CD4-positive, alpha-beta T cell treated with Interleukin-17A for 1 hour (primary cell): ENCODE results near the gene C19orf85.

Experiments used
- DNase-seq: peaks from one replicate; pipeline ENCODE4 v3.0.0-alpha.2; 2020

C19orf85 gene

DNA sequence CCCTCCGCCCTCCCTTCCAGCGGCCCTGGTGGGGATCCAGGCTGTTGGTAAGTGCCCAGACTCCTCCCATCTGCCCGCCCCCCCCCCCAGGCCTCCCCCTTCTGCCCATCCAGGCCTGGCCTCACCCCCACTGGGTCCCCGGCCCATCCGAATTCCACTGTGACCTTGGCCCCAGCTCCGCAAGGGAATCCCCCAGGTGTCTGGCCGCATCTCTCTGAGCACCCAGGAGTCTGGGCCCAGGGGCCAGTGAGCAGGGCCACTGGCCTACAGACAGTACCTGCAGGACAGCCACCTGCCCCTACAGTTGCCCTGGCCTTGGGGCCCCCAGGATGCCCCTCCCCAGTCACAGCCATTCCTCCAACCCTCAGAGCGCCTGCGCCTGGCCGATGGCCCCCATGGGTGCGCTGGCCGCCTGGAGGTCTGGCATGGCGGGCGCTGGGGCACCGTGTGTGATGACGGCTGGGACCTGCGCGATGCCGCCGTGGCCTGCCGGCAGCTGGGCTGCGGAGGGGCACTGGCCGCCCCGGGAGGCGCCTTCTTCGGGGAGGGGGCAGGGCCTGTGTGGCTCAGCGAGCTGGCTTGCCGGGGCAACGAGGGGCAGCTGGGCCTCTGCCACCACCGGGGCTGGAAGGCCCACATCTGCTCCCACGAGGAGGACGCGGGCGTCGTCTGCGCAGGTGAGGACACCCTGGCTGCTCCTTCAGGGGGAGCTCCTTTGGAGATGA, 24.6 kb upstream of the C19orf85 start:
- DNase-seq, result no peak

DNA sequence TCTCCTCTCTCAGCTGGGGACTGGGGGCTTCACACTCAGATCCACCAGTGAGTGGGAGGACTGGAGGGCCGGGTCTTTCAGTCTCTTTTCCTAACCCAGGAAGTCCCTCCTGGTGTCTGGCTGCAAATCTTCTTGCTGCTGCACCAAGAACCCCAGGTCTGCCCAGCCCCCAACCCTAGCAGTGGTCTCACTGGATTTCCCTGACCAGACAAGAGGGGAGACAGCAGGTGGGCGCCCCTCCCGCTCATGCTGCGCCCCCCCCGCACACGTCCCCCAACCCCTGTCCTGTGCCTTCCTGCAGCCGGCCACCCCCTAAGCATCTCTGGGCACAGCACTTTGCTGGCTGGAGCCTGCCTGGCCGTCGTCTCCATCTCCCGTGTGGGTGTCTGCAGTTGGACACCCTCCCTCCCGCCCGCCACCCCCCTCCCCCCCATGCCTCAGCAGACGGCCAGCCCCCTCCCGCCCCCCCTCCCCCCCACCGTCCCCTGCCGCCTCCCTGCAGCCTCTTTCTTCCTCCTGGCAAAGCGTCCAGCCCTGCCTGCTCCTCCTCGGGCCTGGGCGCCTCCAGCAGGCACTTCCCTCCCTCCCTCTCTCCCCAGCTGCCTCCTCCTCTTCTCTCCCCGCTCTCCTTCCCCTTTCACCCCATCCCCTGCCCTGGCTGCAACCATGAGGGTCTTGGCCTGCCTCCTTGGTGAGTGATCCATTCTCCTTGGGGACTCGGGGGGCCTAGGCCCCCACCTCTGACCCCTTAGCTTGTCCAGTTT, 23.6 kb upstream of the C19orf85 start, which contains the start of gene SSC5D:
Gene SSC5D (plus strand): TSS at position 513 of the 764 bp plus-strand sequence. CDS start 154 bp downstream, at position 667.
- DNase-seq, result no peak

DNA sequence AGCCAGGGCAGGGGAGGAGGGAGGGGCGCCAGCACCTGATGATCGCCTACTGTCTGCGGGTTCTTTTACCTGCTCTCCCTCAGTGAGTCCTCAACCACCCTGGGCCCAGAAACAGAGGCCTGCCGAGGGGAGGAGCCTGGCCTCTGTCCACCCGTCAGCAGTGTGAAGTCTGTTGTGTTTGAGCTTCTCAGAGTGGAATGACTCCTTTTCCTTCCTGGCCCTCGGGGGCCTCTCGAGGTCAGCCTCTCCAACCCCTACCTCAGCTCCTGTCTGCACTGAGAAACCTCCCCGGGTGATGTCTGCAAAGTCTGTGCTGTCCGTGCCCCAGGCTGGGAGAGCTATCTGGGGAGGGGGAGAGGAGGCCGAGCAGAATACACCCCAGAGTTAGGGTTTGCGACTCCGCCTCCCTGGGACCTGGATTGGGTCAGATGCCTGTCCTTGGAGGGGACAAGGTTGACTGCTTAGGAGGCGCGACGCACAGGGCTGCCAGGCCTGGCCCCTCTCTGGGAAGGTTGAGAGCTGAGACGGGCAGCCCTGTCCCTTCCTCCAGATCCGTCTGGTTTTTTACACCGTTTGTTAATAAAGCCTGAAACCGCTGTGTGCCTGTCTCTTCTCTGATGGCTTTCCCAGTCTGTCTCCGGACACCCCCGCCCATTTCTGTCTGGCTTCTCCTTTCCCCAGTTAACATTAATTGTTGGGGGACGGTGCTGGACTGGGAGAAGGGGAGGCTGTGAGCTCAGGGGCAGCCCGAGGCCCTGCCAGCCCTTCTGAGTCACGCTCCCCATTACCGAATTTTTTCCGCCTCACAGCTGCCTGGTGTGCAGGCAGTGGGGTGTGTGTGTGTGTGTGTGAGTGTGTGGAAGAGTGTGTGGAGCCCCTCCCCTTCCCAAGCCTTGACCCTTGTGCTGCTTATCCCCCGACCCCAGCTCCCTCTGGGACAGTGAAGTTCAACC, 22.7 kb upstream of the C19orf85 start:
- peak; percentile 17 for DNase-seq

DNA sequence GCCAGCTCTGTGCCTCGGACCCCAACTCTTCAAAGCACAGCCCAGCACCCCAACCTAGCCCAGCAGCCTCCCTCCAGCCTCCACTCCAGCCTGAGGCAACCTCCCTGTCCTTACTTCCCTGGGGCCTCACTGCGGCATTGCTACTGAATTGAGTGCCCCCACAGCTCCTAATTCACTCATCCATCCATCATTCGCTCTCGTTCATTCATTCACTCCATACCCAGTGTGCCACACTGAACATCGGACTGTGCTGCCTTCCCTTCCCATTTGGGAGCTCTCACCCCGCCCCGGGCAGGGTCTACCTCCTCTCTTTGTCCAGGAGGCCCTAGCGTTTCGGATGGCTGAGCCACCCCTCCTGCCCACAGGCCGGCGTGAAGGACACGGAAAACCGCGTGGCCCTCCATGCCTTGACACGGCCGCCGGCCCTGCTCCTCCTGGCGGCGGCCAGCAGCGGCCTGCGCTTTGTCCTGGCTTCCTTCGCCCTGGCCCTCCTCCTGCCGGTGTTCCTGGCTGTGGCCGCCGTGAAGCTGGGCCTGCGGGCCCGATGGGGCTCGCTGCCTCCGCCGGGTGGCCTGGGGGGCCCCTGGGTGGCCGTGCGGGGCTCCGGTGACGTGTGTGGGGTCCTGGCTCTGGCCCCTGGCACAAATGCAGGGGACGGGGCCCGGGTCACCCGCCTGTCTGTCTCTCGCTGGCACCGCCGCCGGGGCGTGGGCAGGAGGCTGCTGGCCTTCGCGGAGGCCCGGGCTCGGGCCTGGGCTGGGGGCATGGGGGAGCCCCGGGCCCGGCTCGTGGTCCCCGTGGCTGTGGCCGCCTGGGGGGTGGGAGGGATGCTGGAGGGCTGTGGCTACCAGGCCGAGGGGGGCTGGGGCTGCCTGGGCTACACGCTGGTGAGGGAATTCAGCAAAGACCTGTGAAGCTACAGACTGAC, 21.8 kb upstream of the C19orf85 start:
- DNase-seq, result no peak

DNA sequence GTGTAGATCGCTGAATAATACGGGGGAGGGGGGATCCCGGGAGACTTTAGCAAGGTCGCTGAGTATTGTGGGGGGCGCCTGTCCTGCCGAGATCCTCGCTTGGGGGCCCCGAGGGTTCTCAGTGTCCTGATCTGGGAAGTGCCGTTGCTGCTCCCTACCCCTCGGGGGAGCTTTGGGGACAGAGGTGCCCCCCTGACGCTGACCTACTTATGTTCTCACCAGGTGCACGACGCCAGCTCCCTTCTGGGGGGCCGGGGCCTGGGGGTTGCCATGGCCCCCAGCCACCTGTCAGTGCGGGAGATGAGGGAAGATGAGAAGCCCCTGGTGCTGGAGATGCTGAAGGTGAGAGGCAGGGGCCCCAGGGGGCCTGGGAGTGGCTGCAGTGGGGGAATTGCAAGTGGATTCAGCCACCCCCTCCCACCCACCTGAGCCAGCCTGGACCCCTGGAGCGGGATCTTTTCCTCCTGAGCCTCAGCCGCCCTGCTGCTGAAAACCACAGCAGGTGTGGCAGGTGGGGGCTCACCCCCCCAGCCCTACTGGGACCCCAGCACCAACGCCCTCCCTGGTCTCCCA, 21.0 kb upstream of the C19orf85 start:
- DNase-seq, result no peak

DNA sequence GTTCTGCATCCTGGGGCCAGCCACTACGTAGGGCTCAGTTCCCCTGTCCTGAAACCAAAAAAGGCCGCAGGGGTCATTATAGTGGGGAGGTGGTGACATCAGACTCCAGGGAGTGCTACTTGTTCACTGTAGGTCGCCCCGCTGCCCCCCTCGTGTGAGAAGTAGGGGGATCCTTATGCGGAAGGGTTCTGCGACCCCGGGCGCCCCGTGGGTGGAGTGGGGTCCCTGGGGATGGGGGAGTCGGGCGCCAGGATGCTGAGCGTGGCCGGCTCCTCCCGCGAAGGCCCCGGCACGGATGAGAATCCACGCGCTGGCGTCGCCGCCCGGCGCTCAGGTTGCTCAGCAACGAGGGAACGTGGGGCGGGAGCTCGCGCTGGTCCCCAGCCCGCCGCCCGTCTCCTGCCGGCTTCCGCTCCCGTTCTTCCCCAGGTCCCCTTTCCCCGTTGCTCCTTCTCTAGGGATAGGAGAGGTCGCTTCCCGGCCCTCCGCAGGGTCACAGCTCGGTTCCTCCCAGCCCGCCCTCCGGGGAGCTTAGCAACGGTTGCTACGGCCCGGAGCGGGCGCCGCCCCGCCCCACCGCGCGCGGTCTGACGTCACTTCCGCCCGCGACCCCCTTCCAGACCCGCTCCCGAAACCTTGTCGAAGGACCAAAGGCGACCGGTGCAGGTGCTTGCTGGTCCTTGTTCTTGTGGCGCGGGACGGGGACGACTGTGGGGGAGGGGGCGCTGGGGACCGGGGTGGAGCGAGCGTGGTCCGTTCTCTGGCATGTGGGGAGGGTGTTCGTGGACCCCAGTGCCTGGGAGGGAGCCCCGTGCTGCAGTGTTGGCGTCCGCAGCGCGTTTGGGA, 20.3 kb upstream of the C19orf85 start, which contains the start of gene NAT14:
Gene NAT14 (plus strand): TSS at position 596 of the 846 bp plus-strand sequence. CDS start 521 bp downstream, outside the sequence.
- DNase-seq, result peak; percentile 75

DNA sequence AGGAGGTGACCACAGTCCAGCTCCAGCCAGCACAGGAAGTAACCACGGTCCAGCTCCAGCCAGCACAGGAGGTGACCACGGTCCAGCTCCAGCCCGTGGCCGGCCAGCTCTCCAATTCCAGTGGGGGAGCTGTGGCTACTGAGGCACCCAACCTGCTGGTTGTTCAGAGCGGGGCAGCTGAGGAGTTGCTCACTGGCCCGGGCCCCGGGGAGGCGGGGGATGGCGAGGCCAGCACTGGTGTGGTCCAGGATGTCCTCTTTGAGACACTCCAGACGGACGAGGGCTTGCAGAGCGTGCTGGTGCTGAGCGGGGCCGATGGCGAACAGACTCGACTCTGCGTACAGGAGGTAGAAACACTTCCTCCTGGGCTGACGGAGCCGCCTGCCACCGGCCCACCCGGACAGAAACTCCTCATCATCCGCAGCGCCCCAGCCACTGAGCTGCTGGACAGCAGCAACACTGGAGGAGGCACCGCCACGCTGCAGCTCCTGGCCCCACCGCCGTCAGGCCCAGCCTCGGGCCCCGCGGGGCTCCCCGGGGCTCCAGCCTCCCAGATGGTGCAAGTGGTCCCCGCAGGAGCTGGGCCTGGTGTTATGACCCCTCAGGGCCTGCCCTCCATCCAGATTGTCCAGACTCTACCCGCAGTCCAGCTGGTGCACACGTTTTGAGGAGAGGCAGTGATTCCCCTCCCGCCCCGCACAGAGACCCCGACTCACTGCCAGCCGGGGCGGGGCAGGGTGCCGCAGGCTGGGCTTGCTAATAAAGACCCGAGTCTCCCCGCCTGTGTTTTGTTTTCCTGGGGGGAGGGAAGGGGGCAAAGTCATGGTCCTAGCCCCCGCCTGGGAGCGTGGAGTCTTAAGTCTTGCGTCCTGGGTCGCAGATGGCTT, 19.4 kb upstream of the C19orf85 start:
- DNase-seq, result no peak

DNA sequence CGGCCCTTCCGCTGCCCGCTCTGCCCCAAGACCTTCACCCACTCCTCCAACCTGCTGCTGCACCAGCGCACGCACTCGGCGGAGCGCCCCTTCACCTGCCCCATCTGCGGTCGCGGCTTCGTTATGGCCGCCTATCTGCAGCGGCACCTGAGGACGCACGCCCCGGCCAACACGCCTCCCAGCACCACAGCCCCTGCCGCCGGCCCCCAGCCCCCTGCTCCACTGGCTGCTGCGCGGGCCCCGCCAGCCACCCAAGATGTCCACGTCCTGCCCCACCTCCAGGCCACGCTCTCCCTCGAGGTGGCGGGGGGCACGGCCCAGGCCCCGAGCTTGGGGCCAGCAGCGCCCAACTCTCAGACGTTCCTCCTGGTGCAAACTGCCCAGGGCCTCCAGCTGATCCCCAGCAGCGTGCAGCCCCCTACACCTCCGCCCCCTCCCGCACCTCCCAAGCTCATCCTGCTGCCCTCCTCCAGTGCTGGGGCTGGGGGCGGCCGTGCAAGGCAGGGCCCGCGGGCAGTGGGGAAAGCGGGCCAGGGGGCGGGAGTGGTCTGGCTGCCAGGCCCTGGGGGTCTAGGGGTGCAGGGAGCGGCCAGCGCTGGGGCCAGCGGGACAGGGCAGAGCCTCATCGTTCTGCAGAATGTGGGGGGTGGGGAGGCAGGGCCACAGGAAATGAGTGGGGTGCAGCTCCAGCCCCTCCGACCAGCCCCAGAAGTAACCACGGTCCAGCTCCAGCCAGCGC, 18.6 kb upstream of the C19orf85 start:
- no peak for DNase-seq

DNA sequence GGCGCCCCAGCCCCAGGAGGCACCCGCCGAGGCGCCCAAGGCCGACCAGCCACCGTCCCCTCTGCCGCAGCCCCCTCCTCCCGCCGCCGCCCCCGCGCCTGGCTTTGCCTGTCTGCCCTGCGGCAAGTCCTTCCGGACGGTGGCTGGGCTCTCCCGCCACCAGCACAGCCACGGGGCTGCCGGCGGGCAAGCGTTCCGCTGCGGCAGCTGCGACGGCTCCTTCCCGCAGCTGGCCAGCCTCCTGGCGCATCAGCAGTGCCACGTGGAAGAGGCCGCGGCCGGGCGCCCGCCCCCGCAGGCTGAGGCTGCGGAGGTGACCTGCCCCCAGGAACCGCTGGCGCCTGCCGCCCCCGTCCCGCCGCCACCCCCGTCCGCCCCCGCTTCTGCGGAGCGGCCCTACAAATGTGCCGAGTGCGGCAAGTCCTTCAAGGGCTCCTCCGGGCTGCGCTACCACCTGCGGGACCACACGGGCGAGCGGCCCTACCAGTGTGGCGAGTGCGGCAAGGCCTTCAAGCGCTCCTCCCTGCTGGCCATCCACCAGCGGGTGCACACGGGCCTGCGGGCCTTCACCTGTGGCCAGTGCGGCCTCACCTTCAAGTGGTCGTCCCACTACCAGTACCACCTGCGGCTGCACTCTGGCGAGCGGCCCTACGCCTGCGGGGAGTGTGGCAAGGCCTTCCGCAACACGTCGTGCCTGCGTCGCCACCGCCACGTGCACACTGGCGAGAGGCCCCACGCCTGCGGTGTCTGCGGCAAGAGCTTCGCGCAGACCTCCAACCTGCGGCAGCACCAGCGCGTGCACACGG, 17.8 kb upstream of the C19orf85 start:
- DNase-seq, result no peak

DNA sequence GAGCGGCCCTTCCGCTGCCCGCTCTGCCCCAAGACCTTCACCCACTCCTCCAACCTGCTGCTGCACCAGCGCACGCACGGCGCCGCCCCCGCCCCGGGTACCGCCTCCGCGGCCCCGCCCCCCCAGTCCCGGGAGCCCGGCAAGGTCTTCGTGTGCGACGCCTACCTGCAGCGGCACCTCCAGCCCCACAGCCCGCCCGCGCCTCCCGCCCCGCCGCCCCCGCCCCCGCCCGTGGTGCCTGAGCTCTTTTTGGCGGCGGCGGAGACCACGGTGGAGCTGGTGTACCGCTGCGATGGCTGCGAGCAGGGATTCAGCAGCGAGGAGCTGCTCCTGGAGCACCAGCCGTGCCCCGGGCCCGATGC, 17.2 kb upstream of the C19orf85 start:
- no peak for DNase-seq

DNA sequence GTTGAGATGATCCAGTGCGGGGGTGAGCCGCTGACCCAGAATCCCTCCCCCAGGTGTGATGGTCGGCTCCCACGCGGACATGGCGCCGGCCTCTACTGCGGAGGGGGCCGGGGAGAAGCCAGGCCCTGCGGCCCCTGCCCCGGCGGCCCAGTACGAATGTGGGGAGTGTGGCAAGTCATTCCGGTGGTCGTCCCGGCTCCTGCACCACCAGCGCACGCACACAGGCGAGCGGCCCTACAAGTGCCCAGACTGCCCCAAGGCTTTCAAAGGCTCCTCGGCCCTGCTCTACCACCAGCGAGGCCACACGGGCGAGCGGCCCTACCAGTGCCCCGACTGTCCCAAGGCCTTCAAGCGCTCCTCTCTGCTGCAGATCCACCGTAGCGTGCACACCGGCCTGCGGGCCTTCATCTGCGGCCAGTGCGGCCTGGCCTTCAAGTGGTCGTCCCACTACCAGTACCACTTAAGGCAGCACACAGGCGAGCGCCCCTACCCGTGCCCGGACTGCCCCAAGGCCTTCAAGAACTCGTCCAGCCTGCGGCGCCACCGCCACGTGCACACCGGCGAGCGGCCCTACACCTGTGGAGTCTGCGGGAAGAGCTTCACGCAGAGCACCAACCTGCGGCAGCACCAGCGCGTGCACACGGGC, 16.7 kb upstream of the C19orf85 start:
- no peak for DNase-seq

DNA sequence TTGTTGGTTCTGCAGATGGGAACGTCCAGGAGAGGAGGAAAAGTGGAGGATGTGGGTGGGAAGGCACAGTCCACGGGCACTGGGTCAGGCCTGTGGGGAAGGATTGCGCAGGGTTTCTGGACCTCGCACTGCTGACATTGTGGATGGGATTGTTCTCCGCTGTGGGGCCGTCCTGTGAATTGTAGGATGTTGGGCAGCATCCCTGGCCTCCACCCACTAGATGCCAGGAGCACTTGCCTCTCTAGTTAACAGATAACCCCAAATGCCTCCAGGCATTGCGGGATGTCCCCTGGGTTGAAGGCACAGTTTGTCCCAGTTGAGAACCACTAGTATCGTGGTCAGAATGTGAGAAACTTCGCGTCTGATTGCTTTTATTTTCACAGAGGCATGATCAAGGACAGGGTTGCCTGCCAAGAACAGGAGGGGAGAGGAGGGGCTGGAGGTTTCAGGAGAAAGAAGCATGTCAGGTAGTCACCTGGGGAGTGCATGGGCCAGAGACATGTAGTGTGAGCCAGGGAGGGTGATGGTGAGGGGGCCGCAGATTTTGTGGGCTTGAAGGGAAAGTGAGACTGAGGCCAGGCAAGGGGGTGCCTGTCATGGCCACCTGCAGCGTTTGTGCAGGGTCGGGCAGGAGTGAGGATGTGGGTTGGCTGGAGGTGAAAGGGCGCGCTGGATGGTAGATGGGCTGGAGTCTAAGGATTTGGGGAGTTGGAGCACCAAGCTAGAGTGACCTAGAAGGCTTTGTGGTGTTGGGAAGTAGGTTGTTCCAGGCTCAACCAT, 15.1 kb upstream of the C19orf85 start:
- DNase-seq, result no peak

DNA sequence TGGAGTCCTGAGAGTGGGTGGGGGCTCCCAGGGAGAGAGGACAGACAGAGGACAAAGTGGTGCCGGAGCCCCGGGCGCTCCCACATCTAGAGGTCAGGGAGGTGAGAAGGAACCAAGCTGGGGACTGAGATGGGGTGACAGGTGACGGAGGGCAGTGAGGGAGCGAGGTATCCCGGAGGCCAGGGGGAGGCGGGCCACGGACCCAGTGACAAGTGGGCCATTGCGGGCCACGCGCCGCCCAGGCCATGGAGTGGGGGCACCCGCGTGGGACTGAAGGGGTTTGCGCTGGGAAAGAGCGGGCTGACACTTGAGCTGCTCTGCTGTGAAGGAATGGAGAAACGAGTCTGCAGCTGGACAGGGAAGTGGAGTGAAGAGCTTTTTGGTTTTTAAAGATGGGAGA, 14.5 kb upstream of the C19orf85 start:
- DNase-seq, result no peak

DNA sequence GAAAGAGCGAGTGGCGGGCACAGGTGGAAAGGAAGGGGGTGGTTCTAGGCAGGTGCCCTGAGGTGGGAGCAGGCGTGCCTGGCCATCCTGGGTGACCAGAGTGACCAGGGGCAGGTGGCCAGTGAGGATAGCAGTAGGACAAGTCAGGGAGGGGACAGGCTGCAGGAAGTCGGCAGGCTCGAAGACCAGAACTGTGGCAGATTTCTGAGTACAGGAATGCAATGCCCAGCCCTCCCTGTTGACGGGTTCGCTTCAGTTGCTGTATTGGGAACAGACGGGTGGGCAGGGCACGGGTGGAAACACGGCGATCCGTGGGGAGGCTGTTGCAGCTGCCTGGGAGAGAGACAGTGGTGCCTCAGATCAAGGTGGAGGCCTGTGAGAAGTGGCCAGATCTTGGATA, 13.8 kb upstream of the C19orf85 start:
- no peak for DNase-seq

DNA sequence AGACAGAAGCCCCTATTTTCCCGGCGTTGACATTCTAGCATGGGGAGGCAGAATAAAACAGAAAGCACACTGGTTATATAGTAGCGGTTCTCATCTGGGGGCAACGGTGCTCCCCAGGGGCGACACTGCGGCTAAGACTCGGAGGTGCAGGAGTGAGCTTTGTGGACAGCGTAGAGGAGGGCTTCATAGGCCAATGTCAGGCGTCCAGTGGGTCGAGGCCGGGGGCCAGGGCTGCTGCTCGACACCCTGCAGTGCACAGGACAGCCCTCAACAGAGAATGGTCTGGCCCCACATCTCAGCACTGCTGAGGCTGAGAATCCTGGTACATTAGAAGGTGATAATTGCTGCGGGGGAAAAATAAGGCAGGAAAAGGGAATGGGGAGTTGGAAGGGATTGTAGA, 13.4 kb upstream of the C19orf85 start:
- no peak for DNase-seq

DNA sequence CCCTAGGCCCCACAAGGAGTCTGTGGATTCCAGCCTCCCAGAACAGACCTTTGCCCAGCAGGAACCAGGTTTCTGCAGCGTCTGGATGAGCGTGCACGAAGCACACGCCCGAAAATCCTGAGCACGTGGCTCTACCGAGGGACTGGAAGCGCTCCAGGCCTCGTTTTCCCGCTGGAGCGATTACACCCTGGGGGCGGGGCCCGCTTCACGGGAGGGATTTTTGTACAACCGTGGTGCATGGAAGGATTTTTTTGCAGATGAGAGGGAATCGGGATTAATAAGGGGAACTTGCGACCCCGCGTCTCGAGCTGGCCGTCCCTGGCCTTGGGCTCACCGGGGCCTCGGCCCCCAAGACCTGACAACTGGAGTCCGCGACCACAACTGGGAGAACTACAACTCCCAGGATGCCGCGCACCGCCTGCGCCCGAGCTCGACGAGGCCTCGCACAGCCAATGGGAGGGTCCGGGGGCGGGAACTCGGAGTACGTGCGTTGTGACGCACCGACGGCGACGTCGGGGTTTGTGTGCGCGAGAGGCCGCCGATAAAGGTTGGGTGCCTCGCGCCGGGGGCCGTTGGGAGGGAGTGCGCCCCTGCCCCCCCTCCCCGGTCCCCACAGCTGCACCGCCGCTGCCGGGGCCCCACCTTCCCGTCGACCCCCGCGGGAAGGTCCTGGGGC, 11.7 kb upstream of the C19orf85 start, which contains the start of gene ZNF628:
Gene ZNF628 (plus strand): TSS at position 518 of the 676 bp plus-strand sequence. CDS start 3,294 bp downstream, outside the sequence.
- peak; percentile 98 for DNase-seq
